HepG2 (cell line): ENCODE measurements around the gene OS9. TPM values are rescaled to one million over a fixed set of nuclear protein-coding genes. Genes with fewer than 3 reads are reported as not detected.

Experiments used
- HMG20A ChIP-seq: IDR thresholded peaks from 2 replicates; pipeline ENCODE4 v1.6.1; 2016; ENCODE audit warnings: borderline replicate concordance
- HOXA5 ChIP-seq: sonication (generic); formaldehyde crosslinking; IDR thresholded peaks from 2 replicates; pipeline ENCODE4 v1.4.0; 2020; ENCODE audit warnings: missing genetic modification reagents
- JDP2 ChIP-seq: sonication (generic); formaldehyde crosslinking; IDR thresholded peaks from 2 replicates; pipeline ENCODE4 v1.8.1; 2022; ENCODE audit warnings: missing genetic modification reagents, borderline replicate concordance
- KAT2B ChIP-seq: fragments of 150-350 bp; IDR thresholded peaks from 2 replicates; pipeline ENCODE4 v1.6.1; 2014; ENCODE audit warnings: low read depth, low read length, borderline replicate concordance
- KDM1A ChIP-seq: IDR thresholded peaks from 2 replicates; pipeline ENCODE4 v1.6.1; 2016; ENCODE audit warnings: missing compliant biosample characterization
- LCORL ChIP-seq, 2 experiments: fragments of 450-650 bp in 1 of 2; sonication (generic) in 1 of 2; formaldehyde crosslinking in 1 of 2; IDR thresholded peaks; 2 replicates each; pipeline versions ENCODE4 v1.5.0 to v1.6.1; 2017 to 2020; ENCODE audit warnings: antibody characterized with exemption in 1 of 2, missing genetic modification reagents in 1 of 2
- MTA3 ChIP-seq: sonication (generic); formaldehyde crosslinking; IDR thresholded peaks from 2 replicates; pipeline ENCODE4 v1.4.0; 2020; ENCODE audit warnings: missing genetic modification reagents
- NR2F2 ChIP-seq: IDR thresholded peaks from 2 replicates; pipeline ENCODE4 v1.6.1; 2012; ENCODE audit warnings: low read depth, inconsistent platforms, borderline replicate concordance
- NR3C1 ChIP-seq: sonication (generic); formaldehyde crosslinking; IDR thresholded peaks from 2 replicates; pipeline ENCODE4 v1.4.0; 2020; ENCODE audit warnings: missing genetic modification reagents
- PLRG1 ChIP-seq: fragments of 450-650 bp; conservative IDR thresholded peaks from 2 replicates; pipeline ENCODE4 v1.6.1; 2016
- POLR2AphosphoS5 ChIP-seq: IDR thresholded peaks from 2 replicates; pipeline ENCODE4 v1.6.1; 2012; ENCODE audit warnings: low read depth, low read length
- STAT5B ChIP-seq: sonication (generic); formaldehyde crosslinking; IDR thresholded peaks from 2 replicates; pipeline ENCODE4 v1.4.0; 2020; ENCODE audit warnings: missing genetic modification reagents
- TBP ChIP-seq: sonication (generic); formaldehyde crosslinking; IDR thresholded peaks from 2 replicates; pipeline ENCODE4 v1.5.0; 2020; ENCODE audit warnings: missing genetic modification reagents
- TBX2 ChIP-seq: sonication (generic); formaldehyde crosslinking; IDR thresholded peaks from 2 replicates; pipeline ENCODE4 v1.5.0; 2020; ENCODE audit warnings: missing genetic modification reagents, mild to moderate bottlenecking, borderline replicate concordance
- TCF7L2 ChIP-seq: IDR thresholded peaks from 2 replicates; pipeline ENCODE4 v1.6.1; 2011; ENCODE audit warnings: mild to moderate bottlenecking, low read depth, low read length, moderate library complexity
- TOPORS ChIP-seq: sonication (generic); formaldehyde crosslinking; IDR thresholded peaks from 2 replicates; pipeline ENCODE4 v1.8.0; 2023; ENCODE audit warnings: mild to moderate bottlenecking, missing genetic modification reagents
- TP53 ChIP-seq: sonication (generic); formaldehyde crosslinking; conservative IDR thresholded peaks from 2 replicates; pipeline ENCODE4 v1.4.0; 2020; ENCODE audit warnings: missing genetic modification reagents
- ZFP36L1 ChIP-seq: sonication (generic); formaldehyde crosslinking; IDR thresholded peaks from 2 replicates; pipeline ENCODE4 v1.8.0; 2022; ENCODE audit warnings: mild to moderate bottlenecking, missing genetic modification reagents, moderate library complexity
- ZNF501 ChIP-seq: sonication (generic); formaldehyde crosslinking; IDR thresholded peaks from 2 replicates; pipeline ENCODE4 v1.5.1; 2020; ENCODE audit warnings: mild to moderate bottlenecking, moderate library complexity, missing genetic modification reagents
- ZNF563 ChIP-seq: sonication (generic); formaldehyde crosslinking; IDR thresholded peaks from 2 replicates; pipeline ENCODE4 v1.8.0; 2022; ENCODE audit warnings: mild to moderate bottlenecking, moderate library complexity, missing genetic modification reagents
- ZNF569 ChIP-seq: sonication (generic); formaldehyde crosslinking; IDR thresholded peaks from 2 replicates; pipeline ENCODE4 v1.5.0; 2020; ENCODE audit warnings: mild to moderate bottlenecking, missing genetic modification reagents, moderate library complexity, borderline replicate concordance
- ZNF598 ChIP-seq: sonication (generic); formaldehyde crosslinking; IDR thresholded peaks from 2 replicates; pipeline ENCODE4 v1.5.1; 2020; ENCODE audit warnings: mild to moderate bottlenecking, missing genetic modification reagents, borderline replicate concordance
- ZNF614 ChIP-seq: IDR thresholded peaks from 2 replicates; pipeline ENCODE4 v1.6.1; 2018; ENCODE audit warnings: missing biosample characterization, missing genetic modification reagents, inconsistent platforms, borderline replicate concordance
- ZNF878 ChIP-seq: sonication (generic); formaldehyde crosslinking; IDR thresholded peaks from 2 replicates; pipeline ENCODE4 v1.8.1; 2023; ENCODE audit warnings: mild to moderate bottlenecking, missing genetic modification reagents, moderate library complexity
- ZSCAN12 ChIP-seq: sonication (generic); formaldehyde crosslinking; IDR thresholded peaks from 2 replicates; pipeline ENCODE4 v1.9.0; 2021; ENCODE audit warnings: mild to moderate bottlenecking, missing genetic modification reagents
- polyA plus RNA-seq, 8 experiments: library from polyadenylated mRNA; depleted of rRNA in 3 of 8; stranded (reverse) in 7 of 8; unstranded in 1 of 8; fragments of >200 nt; fragmentation: Illumina TruSeq in 4 of 8; extraction: Trizol in 4 of 8; gene quantifications; 2 replicates each; pipeline versions ENCODE4 v1.2.1 to v1.2.3, GENCODE V29; 2011 to 2016; ENCODE audit warnings: low read depth in 4 of 8, missing spikeins in 1 of 8, mixed read lengths in 1 of 8; ENCODE audit not compliant: insufficient read depth in 1 of 8
- total RNA-seq, 5 experiments: library from RNA; depleted of rRNA; stranded (reverse); fragments of >200 nt; fragmentation: Illumina TruSeq; extraction: Trizol; gene quantifications; 2 replicates each; pipeline ENCODE4 v1.2.3, GENCODE V29; 2016; ENCODE audit warnings: low read depth in 1 of 5
- TF ChIP-seq, protein P1 (sequence below): sonication (generic); formaldehyde crosslinking; IDR thresholded peaks from 2 replicates; pipeline ENCODE4 v1.4.0; 2020; ENCODE audit warnings: missing genetic modification reagents
- TF ChIP-seq, protein P2 (sequence below): sonication (generic); formaldehyde crosslinking; IDR thresholded peaks from 2 replicates; pipeline ENCODE4 v1.5.1; 2020; ENCODE audit warnings: mild to moderate bottlenecking, moderate library complexity, missing genetic modification reagents
- TF ChIP-seq, protein P3 (sequence below): sonication (generic); formaldehyde crosslinking; IDR thresholded peaks from 2 replicates; pipeline ENCODE4 v1.4.0; 2020; ENCODE audit warnings: missing genetic modification reagents

Gene OS9
- total and polyA plus RNA-seq, 2 of the 13 experiments (the other 11 are each of a cell fraction or from before 2014, with no cell fraction given): 156 to 206 TPM

DNA sequence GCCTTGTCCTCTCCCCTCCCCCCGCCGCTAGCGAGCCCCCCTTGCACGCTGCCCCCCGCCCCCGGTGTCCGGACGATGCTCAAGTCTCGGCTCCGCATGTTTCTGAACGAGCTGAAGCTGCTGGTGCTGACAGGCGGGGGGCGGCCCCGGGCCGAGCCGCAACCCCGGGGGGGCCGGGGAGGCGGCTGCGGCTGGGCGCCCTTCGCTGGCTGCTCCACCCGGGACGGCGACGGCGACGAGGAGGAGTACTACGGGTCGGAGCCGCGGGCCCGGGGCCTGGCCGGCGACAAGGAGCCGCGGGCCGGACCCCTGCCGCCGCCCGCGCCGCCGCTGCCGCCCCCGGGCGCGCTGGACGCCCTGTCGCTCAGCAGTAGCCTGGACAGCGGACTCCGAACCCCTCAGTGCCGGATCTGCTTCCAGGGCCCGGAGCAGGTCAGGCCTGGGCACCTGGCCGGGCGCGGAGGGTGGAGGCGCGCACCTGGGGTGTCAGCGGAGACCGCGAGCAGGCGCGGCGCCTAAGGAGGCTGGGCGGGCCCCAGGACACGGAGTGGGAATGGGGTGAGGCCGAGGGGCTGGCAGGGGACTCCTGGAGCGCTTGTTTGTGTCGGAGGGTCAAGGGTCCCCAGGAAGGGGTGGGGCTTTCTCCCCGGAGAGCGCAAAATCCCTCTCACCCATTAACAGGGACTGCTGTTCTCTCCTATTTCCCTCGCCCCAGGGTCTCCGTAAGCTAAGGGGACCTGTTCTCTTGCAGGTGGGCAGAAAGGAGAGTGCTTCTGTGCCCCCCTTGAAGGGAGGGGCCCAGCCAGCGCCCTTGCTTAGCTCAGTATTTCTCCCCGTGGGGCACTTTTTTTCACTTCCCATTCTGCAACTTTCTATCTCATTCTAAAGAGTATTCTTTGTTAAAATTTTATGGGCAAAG is 61.8 kb downstream of the OS9 start (continued):
- TF ChIP-seq, protein P1, sequence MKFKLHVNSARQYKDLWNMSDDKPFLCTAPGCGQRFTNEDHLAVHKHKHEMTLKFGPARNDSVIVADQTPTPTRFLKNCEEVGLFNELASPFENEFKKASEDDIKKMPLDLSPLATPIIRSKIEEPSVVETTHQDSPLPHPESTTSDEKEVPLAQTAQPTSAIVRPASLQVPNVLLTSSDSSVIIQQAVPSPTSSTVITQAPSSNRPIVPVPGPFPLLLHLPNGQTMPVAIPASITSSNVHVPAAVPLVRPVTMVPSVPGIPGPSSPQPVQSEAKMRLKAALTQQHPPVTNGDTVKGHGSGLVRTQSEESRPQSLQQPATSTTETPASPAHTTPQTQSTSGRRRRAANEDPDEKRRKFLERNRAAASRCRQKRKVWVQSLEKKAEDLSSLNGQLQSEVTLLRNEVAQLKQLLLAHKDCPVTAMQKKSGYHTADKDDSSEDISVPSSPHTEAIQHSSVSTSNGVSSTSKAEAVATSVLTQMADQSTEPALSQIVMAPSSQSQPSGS (CRISPR knock-in tag): no peak
- TF ChIP-seq, protein P2, sequence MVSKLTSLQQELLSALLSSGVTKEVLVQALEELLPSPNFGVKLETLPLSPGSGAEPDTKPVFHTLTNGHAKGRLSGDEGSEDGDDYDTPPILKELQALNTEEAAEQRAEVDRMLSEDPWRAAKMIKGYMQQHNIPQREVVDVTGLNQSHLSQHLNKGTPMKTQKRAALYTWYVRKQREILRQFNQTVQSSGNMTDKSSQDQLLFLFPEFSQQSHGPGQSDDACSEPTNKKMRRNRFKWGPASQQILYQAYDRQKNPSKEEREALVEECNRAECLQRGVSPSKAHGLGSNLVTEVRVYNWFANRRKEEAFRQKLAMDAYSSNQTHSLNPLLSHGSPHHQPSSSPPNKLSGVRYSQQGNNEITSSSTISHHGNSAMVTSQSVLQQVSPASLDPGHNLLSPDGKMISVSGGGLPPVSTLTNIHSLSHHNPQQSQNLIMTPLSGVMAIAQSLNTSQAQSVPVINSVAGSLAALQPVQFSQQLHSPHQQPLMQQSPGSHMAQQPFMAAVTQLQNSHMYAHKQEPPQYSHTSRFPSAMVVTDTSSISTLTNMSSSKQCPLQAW (CRISPR knock-in tag): peak; percentile 61; the same call in 1 of the 2 replicates
- no peak for TF ChIP-seq TBP (CRISPR knock-in tag)
- TF ChIP-seq, protein P3, sequence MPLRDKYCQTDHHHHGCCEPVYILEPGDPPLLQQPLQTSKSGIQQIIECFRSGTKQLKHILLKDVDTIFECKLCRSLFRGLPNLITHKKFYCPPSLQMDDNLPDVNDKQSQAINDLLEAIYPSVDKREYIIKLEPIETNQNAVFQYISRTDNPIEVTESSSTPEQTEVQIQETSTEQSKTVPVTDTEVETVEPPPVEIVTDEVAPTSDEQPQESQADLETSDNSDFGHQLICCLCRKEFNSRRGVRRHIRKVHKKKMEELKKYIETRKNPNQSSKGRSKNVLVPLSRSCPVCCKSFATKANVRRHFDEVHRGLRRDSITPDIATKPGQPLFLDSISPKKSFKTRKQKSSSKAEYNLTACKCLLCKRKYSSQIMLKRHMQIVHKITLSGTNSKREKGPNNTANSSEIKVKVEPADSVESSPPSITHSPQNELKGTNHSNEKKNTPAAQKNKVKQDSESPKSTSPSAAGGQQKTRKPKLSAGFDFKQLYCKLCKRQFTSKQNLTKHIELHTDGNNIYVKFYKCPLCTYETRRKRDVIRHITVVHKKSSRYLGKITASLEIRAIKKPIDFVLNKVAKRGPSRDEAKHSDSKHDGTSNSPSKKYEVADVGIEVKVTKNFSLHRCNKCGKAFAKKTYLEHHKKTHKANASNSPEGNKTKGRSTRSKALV (CRISPR knock-in tag): peak; percentile 43; the same call in 1 of the 2 replicates
- no peak for TF ChIP-seq LCORL (IDR thresholded peaks at IDR 0.05)
- TF ChIP-seq LCORL (CRISPR knock-in tag; IDR thresholded peaks at IDR 0.05): peak; percentile 45; the same call in 1 of the 2 replicates
- TF ChIP-seq TCF7L2: no peak
- TF ChIP-seq ZNF598 (CRISPR knock-in tag): no peak
- TF ChIP-seq ZNF878 (CRISPR knock-in tag): no peak
- TF ChIP-seq NR3C1 (CRISPR knock-in tag): no peak
- TF ChIP-seq ZFP36L1 (CRISPR knock-in tag): no peak
- TF ChIP-seq ZNF614: 0 out of 2 replicates have a peak, but pooled peaks have one; percentile 19
- TF ChIP-seq POLR2AphosphoS5: peak; percentile 63
- no peak for TF ChIP-seq JDP2
- no peak for TF ChIP-seq MTA3 (CRISPR knock-in tag)
- no peak for TF ChIP-seq HOXA5 (CRISPR knock-in tag)
- no peak for TF ChIP-seq ZNF501 (CRISPR knock-in tag)
- peak; percentile 55; the same call in 1 of the 2 replicates for TF ChIP-seq NR2F2
- no peak for TF ChIP-seq ZNF569 (CRISPR knock-in tag)
- TF ChIP-seq KAT2B: no peak
- no peak for TF ChIP-seq HMG20A
- TF ChIP-seq ZSCAN12 (CRISPR knock-in tag): no peak
- TF ChIP-seq KDM1A (CRISPR knock-in tag): no peak
- peak; percentile 78 for TF ChIP-seq TBX2 (CRISPR knock-in tag)
- TF ChIP-seq STAT5B (CRISPR knock-in tag): no peak
- no peak for TF ChIP-seq TOPORS (CRISPR knock-in tag)
- TF ChIP-seq ZNF563: no peak
- TF ChIP-seq TP53 (CRISPR knock-in tag): no peak
- no peak for TF ChIP-seq PLRG1
